HG03521 (cell line): ENCODE data around the gene HDAC11.
"Not testable (repeated sequence)": the region's sequence is repeated elsewhere in the genome, so short reads cannot be mapped to it uniquely, and the experiment has no call there.

ENCODE experiments used
- ATAC-seq: cut with Tn5 transposase; IDR thresholded peaks from one replicate; pipeline ENCODE4 v1.9.1; 2021; ENCODE audit warnings: mild to moderate bottlenecking, moderate library complexity; ENCODE audit not compliant: unreplicated experiment

The HDAC11 gene

DNA sequence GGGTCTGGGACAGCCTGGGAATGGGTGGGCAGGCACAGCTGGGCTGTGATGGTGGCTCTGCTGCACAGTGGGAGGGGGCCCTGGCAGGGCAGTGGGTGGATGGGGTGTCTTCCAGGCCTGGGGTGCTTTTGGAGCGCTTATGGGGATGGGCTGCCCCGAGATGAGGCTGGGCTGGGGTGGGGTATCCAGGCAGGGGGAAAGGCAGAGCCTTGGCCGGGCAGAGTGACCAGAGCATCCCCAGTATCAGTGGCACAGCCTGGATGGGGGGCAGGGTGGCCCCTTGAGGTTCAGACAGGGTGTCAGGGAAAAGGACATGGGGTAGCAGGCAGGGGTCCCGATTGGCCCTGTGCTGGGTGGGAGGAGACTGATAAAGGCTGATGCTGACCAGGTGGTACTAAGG lies 26.6 kb downstream of the HDAC11 start:
- ATAC-seq = no peak

DNA sequence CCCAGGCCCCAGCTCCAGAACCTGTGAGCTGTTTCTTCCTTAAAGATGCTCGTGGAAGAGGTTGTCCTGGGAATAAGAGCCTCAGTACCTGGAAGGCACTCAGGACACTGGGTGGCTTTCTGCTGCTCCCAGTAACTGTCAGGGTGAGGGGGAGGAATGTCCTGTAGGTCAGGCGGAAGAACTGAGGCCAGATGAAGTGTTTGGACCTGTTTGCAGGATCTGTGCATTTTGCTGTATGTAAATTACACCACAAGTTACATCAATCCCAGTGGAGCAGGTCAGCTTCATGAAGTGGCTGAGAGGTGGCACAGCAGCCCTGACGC lies 27.1 kb downstream of the HDAC11 start:
- no peak for ATAC-seq

DNA sequence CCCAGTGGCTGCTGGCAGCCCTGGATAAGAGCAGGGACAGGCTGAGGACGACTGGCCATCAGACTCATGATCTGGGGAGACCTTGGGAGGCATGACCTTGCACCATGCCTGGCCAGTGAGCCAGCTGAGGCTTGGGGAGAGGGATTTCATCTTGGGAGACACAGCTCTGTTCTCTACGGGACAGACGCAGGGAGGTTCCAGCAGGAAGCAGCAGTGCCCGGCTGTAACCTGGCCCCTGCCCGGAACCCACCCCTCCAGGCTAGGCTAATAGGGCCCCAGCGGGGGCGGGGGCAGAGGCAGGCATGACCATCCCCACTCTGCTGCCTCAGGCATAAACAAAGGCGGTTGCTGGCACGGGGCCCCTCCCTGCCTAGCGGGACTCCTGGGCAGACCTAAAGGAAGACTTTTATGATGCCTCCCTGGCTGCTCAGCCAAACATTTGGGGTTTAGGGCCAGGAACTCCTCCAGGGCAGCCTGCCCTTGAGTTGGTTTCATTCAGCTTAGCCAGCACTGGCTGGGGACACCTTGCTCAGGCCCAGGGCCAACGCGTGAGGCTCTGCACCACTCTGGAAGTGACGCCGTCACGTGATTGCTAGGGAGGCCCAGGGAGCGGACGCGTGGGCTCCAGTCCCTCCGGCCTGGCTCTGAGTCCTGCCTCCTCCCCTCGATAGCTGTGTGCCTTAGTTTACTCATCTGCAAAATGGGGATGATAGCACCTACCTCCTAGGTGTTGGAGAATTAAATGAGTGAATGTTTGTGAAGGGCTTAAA lies 27.6 kb downstream of the HDAC11 start:
- ATAC-seq = no peak

DNA sequence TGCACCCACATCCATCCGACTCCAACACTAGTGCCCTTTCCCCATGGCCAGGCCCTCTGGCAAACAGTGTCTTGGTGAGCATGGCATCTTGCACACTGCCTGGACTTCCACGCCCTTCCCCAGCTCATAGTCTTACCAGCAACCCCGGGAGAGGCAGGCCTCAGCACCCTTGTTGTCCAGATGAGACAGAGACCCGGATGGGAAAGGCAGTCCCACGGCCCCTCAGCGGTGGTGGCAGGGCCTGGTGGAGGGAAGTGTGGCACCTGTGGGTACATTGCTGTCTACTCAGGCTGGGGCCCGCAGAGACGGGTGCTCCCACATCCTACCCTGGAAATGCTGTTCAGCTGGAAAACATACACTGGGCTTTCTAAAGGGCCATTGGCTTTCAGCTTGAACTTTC lies 28.4 kb downstream of the HDAC11 start:
- ATAC-seq = no peak

- ATAC-seq = no peak
Observed at GRCh38 chr3:13509059-13509815, 29.1 kb downstream of the HDAC11 start.

GRCh38 chr3:13509816-13510192 lies 29.7 kb downstream of the HDAC11 start:
- no peak for ATAC-seq

- no peak for ATAC-seq
Observed at GRCh38 chr3:13512451-13512850, 32.3 kb downstream of the HDAC11 start.

DNA sequence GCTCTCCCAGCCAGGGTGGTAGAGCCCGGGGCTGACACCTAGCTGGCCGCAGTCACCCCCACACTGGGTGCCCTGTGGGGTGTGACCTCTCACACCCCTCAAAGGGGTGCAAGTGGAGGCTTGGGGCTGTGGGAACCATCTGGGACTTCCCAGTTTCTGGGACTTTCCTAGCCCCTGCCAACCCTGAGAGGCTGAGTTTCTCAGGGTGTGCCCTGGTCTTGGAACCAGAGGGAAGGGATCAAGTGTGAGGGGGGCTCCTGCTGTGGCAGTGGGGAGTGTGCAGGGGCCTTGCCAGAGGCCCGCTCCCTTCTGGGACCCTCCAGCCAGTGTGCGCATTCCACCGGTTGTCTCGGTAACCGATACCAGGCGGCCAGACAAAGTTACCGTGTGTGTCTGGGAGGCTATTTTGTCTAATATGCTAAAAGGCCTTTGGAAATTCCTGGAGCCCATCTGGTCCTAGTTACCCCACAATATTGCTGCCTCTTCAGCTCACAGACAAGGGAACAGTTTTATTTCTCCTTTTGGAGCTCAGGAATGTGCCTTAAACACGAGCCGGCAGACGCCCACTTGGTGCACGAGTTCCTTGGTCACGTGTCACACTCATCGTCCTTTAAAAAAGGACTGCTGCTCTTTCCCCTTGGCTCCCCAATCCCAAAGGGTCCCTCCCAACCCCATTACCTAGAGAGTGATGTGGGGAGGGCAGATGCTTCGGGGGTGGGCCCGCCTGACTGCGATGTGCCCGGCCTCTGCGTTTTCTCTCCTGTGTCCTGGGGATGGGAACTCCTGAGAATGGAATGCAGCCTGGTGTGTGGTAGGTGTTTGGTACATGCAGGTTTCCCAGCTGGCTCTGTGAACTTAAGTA lies 33.2 kb downstream of the HDAC11 start:
- no peak for ATAC-seq

GRCh38 chr3:13513913-13514517 lies 33.9 kb downstream of the HDAC11 start:
- no peak for ATAC-seq

DNA sequence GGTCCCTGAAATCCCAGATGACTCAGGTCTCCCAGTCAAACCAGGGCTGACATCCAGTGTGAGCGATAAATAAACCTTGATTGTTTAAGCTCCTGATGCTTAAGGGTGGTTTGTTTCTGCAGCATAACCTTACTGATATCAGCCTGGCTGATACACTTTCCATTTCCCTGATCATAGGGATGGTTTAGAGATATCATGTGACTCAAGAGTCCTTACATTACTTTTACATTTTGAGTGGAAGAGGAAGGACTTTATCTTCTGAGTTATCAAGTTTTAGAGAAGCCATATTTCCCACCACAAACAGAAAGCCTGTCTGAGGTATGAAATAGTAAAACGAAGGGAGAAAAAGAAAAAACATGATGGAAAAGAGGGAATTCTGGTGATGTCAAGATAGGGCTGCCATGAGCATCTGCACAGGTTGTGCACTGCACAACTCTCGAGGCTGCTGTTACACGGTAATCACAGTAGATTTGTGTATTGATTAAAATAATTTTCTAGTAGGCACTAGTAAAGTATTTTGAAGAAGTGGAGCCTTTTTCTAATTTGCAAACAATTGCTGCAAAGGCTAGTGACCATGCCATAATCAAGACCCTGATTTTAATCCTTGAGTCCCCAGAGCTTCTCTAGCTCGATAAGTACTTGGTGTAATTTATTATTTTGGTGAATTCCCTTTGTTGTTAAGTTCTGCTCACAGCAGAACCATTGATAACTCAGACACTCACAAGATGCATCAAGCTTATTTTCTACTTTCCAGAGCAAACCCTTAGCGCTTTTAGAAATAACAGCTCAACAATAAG lies 34.7 kb downstream of the HDAC11 start:
- no peak for ATAC-seq

DNA sequence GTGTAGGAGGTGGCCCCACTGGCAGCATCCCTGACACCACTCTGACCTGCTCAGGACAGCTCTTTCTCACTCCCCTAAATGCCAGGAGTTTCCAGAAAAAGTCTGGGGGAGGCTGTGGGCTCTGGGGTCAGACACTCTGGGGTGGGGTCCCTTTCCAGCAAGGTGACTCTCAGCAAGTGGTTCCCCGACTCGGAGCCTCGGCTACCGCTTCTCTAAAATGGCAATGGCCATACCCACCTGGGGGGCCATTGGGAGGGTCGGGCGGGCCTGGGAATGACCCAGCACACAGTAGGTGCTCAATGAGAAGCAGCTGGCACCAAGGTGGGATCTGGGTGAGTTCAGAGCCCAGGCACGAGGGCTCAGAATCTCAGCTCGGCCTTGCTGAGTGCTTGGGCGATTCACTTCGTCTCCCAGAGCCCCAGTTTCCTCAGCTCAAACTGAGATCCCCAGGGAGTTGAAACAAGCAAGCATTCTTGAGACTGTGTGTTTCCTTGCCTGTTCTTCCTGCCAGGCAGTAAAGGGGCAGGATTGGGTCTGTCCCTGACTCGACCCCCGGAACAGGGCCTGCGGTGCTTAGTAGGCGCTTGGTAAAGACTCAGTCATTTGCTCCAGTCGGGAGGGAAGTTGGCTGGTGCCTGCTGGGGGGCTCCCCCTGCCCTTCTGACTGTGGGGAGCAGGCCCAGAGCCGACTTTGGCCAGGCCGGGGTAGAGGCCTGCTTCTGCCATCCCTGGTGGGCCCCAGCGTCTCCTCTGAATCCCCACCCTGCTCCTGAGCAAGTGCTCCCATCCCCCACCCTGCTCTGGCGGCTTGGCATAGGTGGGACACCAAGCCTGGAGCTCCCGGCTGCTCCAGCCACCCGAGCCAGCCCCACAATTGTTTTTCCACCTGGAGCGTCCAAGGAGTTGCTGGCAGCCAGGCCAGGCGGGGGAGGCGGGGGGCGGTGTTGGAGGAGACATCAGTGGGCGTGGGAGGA lies 36.0 kb downstream of the HDAC11 start:
- no peak for ATAC-seq

DNA sequence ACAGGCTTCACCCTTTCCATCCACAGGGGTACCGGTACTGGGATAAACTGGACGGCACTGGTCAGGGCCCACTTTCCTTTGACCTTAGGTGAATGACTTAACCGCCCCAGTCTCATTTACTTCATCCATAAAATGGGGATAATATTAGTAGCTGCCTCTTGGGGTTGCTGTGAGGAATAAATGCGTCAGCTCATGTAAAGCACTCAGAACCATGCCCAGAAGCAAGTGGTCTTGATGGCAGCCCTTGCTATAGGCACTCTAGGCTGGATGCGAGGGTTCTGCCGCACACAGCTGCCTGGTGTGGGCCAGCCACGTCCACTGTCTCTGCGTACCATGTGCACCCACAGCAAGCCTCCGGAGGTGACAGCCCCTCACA lies 36.6 kb downstream of the HDAC11 start:
- ATAC-seq = no peak

DNA sequence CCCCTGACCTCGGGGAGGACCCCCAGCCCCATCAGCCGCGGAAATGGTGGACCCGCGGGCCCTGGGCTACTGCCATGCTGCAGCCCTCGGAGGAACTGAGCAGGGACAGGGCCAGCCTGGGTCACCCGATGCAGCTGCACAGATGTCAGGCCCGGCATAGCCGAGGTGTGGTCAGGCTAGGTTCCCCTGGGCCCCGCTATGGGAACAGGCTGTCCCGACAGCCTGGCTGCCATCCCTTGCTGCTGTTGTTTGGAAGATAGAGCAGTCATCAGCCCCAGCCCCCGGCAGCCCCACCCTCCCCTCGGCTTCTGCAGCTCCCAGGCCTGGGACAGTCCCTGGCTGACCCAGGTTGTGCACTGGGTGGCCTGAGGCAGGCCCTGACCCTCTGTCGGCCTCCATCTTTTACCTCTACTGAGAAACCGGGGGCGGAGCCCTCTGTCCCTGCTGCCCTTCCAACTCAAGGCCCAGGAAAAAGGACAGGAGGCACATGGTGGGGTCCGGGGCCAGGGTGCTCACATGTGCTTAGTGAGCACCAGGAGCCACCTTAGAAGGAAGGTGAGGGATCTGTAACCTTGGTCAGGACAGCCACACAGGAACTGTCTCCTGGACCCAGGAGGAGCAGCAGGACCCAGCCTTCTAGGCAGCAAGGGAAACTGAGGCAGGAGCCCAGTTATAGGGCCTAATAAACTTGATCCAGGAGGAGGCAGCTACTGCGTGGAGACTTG lies 37.3 kb downstream of the HDAC11 start:
- ATAC-seq = no peak

DNA sequence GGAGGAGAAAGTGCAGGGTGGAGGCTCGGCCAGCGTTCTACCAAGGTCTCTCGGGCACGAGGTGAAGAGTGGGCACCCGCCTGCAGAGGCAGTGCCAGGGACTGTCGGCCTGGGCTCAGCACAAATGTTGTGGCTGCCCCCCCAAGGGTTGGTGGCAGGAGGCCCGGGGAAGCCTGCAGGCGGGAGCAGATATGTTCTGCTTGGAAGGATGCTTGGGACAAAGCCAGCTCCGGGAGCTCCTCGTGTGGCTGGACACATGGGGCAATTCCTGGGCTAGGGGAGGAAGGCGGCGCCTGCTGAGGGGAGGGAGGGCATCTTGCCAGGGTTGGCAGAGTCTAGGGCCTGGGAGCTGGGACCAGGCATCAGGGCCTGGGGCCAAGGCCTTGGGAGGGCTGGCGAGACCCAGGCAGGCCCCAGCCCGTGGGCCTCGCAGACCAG lies 38.4 kb downstream of the HDAC11 start:
- no peak for ATAC-seq

- no peak for ATAC-seq
Observed at GRCh38 chr3:13519006-13519791, 39.1 kb downstream of the HDAC11 start.

DNA sequence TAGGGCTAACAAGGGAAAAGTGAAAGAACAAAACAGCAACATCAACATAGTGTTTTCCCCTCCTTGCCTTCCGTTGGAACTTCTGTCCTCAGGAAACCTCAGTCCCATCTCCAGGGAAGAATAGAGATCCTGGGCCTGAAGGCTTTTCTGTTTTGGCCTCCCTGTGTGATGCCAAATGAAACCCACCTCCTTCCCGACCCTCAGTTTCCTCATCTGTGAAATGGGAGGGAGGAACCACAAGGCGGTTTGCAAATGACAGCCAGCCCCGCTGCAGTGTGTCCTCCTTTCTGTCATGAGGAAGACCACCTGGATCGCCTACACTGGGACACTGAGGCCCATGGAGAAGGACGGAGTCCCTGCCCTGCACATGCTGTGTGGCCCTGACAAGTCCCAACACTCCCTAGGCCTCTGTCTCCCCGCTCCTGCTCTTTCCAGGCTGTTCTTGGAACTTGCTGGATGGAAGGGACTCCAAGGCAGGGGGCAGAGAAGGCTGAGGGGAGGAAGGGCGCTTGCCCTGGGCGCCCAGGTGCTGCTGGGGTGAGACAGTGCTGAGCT lies 40.3 kb downstream of the HDAC11 start:
- no peak for ATAC-seq

- ATAC-seq = no peak
Observed at GRCh38 chr3:13521309-13521708, 41.2 kb downstream of the HDAC11 start.

DNA sequence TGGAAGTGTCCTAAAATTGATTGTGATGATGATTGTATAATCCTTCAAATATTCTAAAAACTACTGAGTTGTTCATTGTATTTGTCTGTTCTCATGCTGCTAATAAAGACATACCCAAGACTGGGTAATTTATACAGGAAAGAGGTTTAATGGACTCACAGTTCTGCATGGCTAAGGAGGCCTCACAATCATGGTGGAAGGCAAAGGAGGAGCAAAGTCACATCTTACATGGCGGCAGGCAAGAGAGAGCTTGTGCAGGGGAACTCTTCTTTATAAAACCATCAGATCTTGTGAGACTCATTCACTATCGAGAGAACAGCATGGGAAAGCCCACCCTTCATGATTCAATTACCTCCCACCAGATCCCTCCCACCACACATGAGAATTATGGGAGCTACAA lies 41.6 kb downstream of the HDAC11 start:
- ATAC-seq = not testable (repeated sequence)
